K562 (cell line): ENCODE results near the gene THBS1. TPM values are rescaled to one million over a fixed set of nuclear protein-coding genes. Genes with fewer than 3 reads are reported as not detected.

Experiments used
- ATAC-seq: fragments of 200-7000 bp; cut with Tn5 transposase; 3 replicates; pipeline ENCODE4 v1.9.1; 2020; ENCODE audit warnings: moderate library complexity
- BruUV-seq: library from RNA; stranded (reverse); fragments of 400-500 nt; replicated peaks from 2 replicates; lab custom pipeline; 2021; lab: Mats Ljungman, UMichigan
- CTCF ChIA-PET: fragments of 300-600 bp; formaldehyde crosslinking; extraction: SDS; loops from one replicate; lab custom pipeline; 2021; ENCODE audit warnings: low intra/inter-chr PET ratio; lab: Yijun Ruan, JAX
- POLR2A ChIA-PET: fragments of 300-600, 350-650 bp; sonication (Branson Sonifier 250); formaldehyde crosslinking; extraction: SDS; loops from one replicate; lab custom pipeline; 2021; ENCODE audit warnings: antibody characterized with exemption, inconsistent platforms; lab: Yijun Ruan, JAX
- DNase-seq, 4 experiments: peaks; one replicate each; pipeline versions ENCODE4 v3.0.0 to v3.0.0-alpha.2; 2011 to 2018; ENCODE audit warnings: low spot score in 3 of 4, mixed read lengths in 3 of 4; ENCODE audit errors: extremely low read depth in 1 of 4
- FAIRE-seq: peaks from 2 replicates; lab custom pipeline; 2011; peaks lifted over from hg19 to GRCh38; lab: Jason Lieb, UNC
- H2AFZ ChIP-seq: 2 replicates; pipeline ENCODE4 v1.6.0; 2011; ENCODE audit warnings: low read depth, low read length, control low read depth, inconsistent platforms
- H3K27ac ChIP-seq: fragments of 200-600 bp; 3 replicates; pipeline ENCODE4 v1.8.0; 2011; ENCODE audit warnings: low read depth, mild to moderate bottlenecking, control low read depth, inconsistent platforms, low read length, moderate library complexity, mixed read lengths; ENCODE audit errors: extremely low read depth
- H3K27me3 ChIP-seq, 2 experiments: fragments of 300-600 bp in 1 of 2; 2 replicates in 1 of 2; 3 replicates in 1 of 2; pipeline versions ENCODE4 v1.6.0 to v1.8.0; 2011; ENCODE audit warnings: inconsistent platforms in 2 of 2, low read length in 2 of 2, mild to moderate bottlenecking in 1 of 2, mixed read lengths in 1 of 2, moderate library complexity in 1 of 2; ENCODE audit not compliant: control insufficient read depth in 2 of 2, insufficient read depth in 2 of 2
- H3K36me3 ChIP-seq: fragments of 300-600 bp; 3 replicates; pipeline ENCODE4 v1.8.0; 2011; ENCODE audit warnings: mild to moderate bottlenecking, low read length, inconsistent platforms; ENCODE audit not compliant: control insufficient read depth, insufficient read depth
- H3K4me1 ChIP-seq, 2 experiments: fragments of 200-600 bp in 1 of 2; replicated peaks in 1 of 2; 2 replicates in 1 of 2; 3 replicates in 1 of 2; pipeline versions ENCODE4 v1.5.1 to v1.8.0; 2011; ENCODE audit warnings: inconsistent platforms in 2 of 2, low read length in 2 of 2, mild to moderate bottlenecking in 1 of 2, mixed read lengths in 1 of 2, moderate library complexity in 1 of 2; ENCODE audit not compliant: control insufficient read depth in 2 of 2, insufficient read depth in 2 of 2
- H3K4me2 ChIP-seq: 2 replicates; pipeline ENCODE4 v1.6.1; 2011; ENCODE audit warnings: low read length, control low read depth, inconsistent platforms, mixed read lengths; ENCODE audit not compliant: insufficient read depth
- H3K4me3 ChIP-seq: fragments of 200-600 bp; sonication (generic), shearing (Covaris generic); 2 replicates; pipeline ENCODE4 v1.5.1; 2016; ENCODE audit warnings: control low read depth, inconsistent platforms
- H3K79me2 ChIP-seq: fragments of 200-600 bp; 3 replicates; pipeline ENCODE4 v1.8.0; 2011; ENCODE audit warnings: low read length, inconsistent platforms; ENCODE audit not compliant: control insufficient read depth, insufficient read depth
- H3K9ac ChIP-seq, 2 experiments: 2 replicates each; pipeline versions ENCODE4 v1.6.0 to v1.6.1; 2011; ENCODE audit warnings: low read depth in 2 of 2, low read length in 2 of 2, control low read depth in 1 of 2, inconsistent platforms in 1 of 2, mild to moderate bottlenecking in 1 of 2, mixed read lengths in 1 of 2; ENCODE audit not compliant: insufficient read depth in 1 of 2
- H3K9me1 ChIP-seq: one replicate; pipeline ENCODE4 v1.6.0; 2011; ENCODE audit warnings: inconsistent platforms, mild to moderate bottlenecking, low read length, moderate library complexity; ENCODE audit not compliant: control insufficient read depth, insufficient read depth
- H3K9me3 ChIP-seq: replicated peaks from 2 replicates; pipeline ENCODE4 v1.5.1; 2011; ENCODE audit warnings: low read depth, low read length, inconsistent platforms; ENCODE audit not compliant: control insufficient read depth, insufficient read depth
- H4K20me1 ChIP-seq: replicated peaks from 2 replicates; pipeline ENCODE4 v1.6.1; 2011; ENCODE audit warnings: low read length, inconsistent platforms, mixed read lengths; ENCODE audit not compliant: control insufficient read depth, insufficient read depth
- CBFA2T2 ChIP-seq: fragments of 450-650 bp; conservative IDR thresholded peaks from 2 replicates; pipeline ENCODE4 v1.6.1; 2017; ENCODE audit warnings: mild to moderate bottlenecking
- CEBPG ChIP-seq, 3 experiments: fragments of 200-800 bp in 1 of 3; sonication (Bioruptor generic) in 1 of 3; sonication (generic) in 1 of 3; formaldehyde crosslinking in 1 of 3; IDR thresholded peaks in 2 of 3; conservative IDR thresholded peaks in 1 of 3; 2 replicates each; pipeline versions ENCODE4 v1.6.1 to v1.8.0; 2016 to 2022; ENCODE audit warnings: missing compliant biosample characterization in 2 of 3, missing genetic modification characterization in 2 of 3, mild to moderate bottlenecking in 1 of 3, missing genetic modification reagents in 1 of 3
- PTBP1 ChIP-seq: fragments of 200-400 bp; formaldehyde crosslinking; IDR thresholded peaks from 2 replicates; pipeline ENCODE4 v1.6.1; 2017; ENCODE audit warnings: low read depth, low read length
- XRCC3 ChIP-seq: fragments of 450-650 bp; IDR thresholded peaks from 2 replicates; pipeline ENCODE4 v1.6.1; 2017; ENCODE audit warnings: mild to moderate bottlenecking, moderate library complexity
- ZC3H8 ChIP-seq: fragments of 450-650 bp; IDR thresholded peaks from 2 replicates; pipeline ENCODE4 v1.6.1; 2017
- ZNF778 ChIP-seq: fragments of 450-650 bp; formaldehyde crosslinking; IDR thresholded peaks from 2 replicates; pipeline ENCODE4 v1.4.0; 2020; ENCODE audit warnings: mild to moderate bottlenecking, moderate library complexity
- ZNF785 ChIP-seq: fragments of 250-450 bp; sonication (Bioruptor Pico); IDR thresholded peaks from 2 replicates; pipeline ENCODE4 v1.4.0; 2020; ENCODE audit warnings: mild to moderate bottlenecking
- ZSCAN29 ChIP-seq: fragments of 450-650 bp; IDR thresholded peaks from 2 replicates; pipeline ENCODE4 v1.6.1; 2017
- WGBS: fragments of 100-300 bp; shearing (Covaris generic); methylation state at CpG from one replicate; pipeline ENCODE4 v1.1.6; 2016; ENCODE audit warnings: low coverage, mixed read lengths; ENCODE audit not compliant: insufficient coverage; ENCODE audit errors: missing lambda C conversion rate; 5-methylcytosine and 5-hydroxymethylcytosine counted together
- in situ Hi-C: fragments of 300-500 bp; cut with MboI; formaldehyde crosslinking; loops from 4 replicates; pipeline ENCODE4 v1.15.0; 2018; ENCODE audit warnings: inconsistent platforms, mixed read lengths
- intact Hi-C: fragments of 100-400 bp; cut with micrococcal nuclease; formaldehyde crosslinking; loops from 2 replicates; pipeline ENCODE4 v1.14.2; 2022
- polyA plus RNA-seq, 8 experiments: library from polyadenylated mRNA; depleted of rRNA in 4 of 8; stranded (reverse) in 5 of 8; unstranded in 3 of 8; fragments of >200 nt; fragmentation: Nextera tagmentation in 2 of 8; fragmentation: Illumina TruSeq in 1 of 8; extraction: Ambion mirVana in 2 of 8; extraction: Trizol in 1 of 8; gene quantifications; 2 replicates each; pipeline versions ENCODE4 v1.2.1 to v1.2.3, GENCODE V29; 2011 to 2014; ENCODE audit warnings: inconsistent platforms in 1 of 8, missing spikeins in 1 of 8
- total RNA-seq, 7 experiments: library from RNA; depleted of rRNA in 6 of 7; stranded (reverse); fragments of >200 nt in 6 of 7; fragmentation: Illumina TruSeq in 2 of 7; extraction: Trizol in 2 of 7; gene quantifications; 2 replicates each; pipeline versions ENCODE4 v1.2.1 to v1.2.3, GENCODE V29; 2011 to 2021; ENCODE audit warnings: low replicate concordance in 1 of 7
- TF ChIP-seq, protein P1 (sequence below): fragments of 450-650 bp; IDR thresholded peaks from 2 replicates; pipeline ENCODE4 v1.6.1; 2016; ENCODE audit warnings: mild to moderate bottlenecking, moderate library complexity
- TF ChIP-seq, protein P2 (sequence below): fragments of 250-450 bp; sonication (Bioruptor Pico); IDR thresholded peaks from 2 replicates; pipeline ENCODE4 v1.8.0; 2021; ENCODE audit warnings: borderline replicate concordance, mild to moderate bottlenecking, moderate library complexity; ENCODE audit not compliant: poor library complexity, severe bottlenecking

The THBS1 gene
- total and polyA plus RNA-seq, 9 of the 15 experiments (the other 6 are each of a cell fraction or from before 2014, with no cell fraction given), result 0.04 to 1.3 (median 0.40) TPM

DNA sequence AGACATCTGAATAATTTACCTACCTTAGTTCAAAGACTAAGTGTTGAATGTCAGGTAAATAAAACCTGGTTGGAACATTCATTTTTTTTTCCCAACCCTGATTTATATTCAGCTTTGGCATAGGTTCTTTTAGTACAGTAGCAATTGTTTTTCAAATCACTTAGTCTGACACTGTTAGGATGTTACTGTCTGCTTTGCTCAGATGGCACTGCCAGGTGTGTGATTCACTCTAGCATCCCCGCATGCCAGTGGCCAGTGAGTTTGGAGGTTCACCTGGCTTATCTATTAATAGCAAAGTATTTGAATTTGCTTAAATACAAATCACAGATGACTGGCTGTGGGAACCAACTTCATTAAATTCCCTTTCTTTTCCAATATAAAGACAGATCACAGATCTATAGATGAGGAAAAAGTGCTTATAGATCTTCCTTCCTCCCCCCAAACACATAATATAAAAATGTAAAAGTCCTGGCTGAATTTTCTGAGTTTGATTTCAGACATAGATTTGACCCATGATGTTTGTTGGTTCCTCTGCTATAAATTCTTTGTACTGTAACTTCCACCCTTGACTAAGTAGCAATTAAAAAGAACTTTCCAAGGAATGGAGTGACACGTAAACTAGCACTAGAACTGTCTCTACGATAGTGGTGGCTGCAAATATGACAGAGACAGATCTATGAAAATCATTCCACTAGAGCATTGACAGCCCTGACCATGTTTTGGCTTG, 3.9 kb downstream of the THBS1 start:
- ATAC-seq (no peak), FAIRE-seq (no peak), DNase-seq (no peak)
- Histone ChIP-seq H3K4me2 (no peak overlapping the region), H3K9me1 (no peaks in the 10 kb centered on the region), H3K27me3 (peaks cover 43 to 75% of the 10 kb centered on the region in 2 experiments), H3K4me1 (peaks cover 0 to 12% of the 10 kb centered on the region in 2 experiments; a peak in 2 of 5 replicates), H4K20me1 (0 out of 2 replicates have a peak, but pooled peaks cover 3% of the 10 kb centered on the region), H3K27ac (no peak overlapping the region), H3K79me2 (no peaks in the 10 kb centered on the region), H3K9me3 (peaks cover 3% of the 10 kb centered on the region; the same call in 1 of the 2 replicates), H3K9ac (no peak overlapping the region), H3K4me3 (no peak overlapping the region), H3K36me3 (no peaks in the 10 kb centered on the region), H2AFZ (no peak overlapping the region)
- CTCF ChIA-PET, result no interaction called here
- 0% methylated on average over 3 of the region's 3 CpGs for WGBS
- BruUV-seq, result no TSS peak
- intact Hi-C loops (loop anchor here (5.0 to 10.0 kb wide), 3 partner anchors 190 to 880 kb away; no protein-coding TSS in a partner anchor), in situ Hi-C loops (loop anchor here (25.0 kb wide), 1 partner anchor 773 kb away; no protein-coding TSS in a partner anchor)
- POLR2A ChIA-PET, result interaction anchor here (0.6 kb wide), 1 partner anchor 441 kb away, joined by 4 read pairs; no protein-coding TSS in a partner anchor
- TF ChIP-seq XRCC3 (no peak), PTBP1 (no peak), CBFA2T2 (no peak), ZNF785 (no peak), ZNF778 (CRISPR knock-in tag) (no peak), ZC3H8 (no peak), CEBPG (CRISPR knock-in tag; IDR thresholded peaks at IDR 0.05) (no peak), CEBPG (tag; conservative IDR thresholded peaks at IDR 0.05 in 1 of 2, IDR thresholded peaks at IDR 0.05 in 1 of 2) (no peak), ZSCAN29 (no peak)
- TF ChIP-seq, protein P1, sequence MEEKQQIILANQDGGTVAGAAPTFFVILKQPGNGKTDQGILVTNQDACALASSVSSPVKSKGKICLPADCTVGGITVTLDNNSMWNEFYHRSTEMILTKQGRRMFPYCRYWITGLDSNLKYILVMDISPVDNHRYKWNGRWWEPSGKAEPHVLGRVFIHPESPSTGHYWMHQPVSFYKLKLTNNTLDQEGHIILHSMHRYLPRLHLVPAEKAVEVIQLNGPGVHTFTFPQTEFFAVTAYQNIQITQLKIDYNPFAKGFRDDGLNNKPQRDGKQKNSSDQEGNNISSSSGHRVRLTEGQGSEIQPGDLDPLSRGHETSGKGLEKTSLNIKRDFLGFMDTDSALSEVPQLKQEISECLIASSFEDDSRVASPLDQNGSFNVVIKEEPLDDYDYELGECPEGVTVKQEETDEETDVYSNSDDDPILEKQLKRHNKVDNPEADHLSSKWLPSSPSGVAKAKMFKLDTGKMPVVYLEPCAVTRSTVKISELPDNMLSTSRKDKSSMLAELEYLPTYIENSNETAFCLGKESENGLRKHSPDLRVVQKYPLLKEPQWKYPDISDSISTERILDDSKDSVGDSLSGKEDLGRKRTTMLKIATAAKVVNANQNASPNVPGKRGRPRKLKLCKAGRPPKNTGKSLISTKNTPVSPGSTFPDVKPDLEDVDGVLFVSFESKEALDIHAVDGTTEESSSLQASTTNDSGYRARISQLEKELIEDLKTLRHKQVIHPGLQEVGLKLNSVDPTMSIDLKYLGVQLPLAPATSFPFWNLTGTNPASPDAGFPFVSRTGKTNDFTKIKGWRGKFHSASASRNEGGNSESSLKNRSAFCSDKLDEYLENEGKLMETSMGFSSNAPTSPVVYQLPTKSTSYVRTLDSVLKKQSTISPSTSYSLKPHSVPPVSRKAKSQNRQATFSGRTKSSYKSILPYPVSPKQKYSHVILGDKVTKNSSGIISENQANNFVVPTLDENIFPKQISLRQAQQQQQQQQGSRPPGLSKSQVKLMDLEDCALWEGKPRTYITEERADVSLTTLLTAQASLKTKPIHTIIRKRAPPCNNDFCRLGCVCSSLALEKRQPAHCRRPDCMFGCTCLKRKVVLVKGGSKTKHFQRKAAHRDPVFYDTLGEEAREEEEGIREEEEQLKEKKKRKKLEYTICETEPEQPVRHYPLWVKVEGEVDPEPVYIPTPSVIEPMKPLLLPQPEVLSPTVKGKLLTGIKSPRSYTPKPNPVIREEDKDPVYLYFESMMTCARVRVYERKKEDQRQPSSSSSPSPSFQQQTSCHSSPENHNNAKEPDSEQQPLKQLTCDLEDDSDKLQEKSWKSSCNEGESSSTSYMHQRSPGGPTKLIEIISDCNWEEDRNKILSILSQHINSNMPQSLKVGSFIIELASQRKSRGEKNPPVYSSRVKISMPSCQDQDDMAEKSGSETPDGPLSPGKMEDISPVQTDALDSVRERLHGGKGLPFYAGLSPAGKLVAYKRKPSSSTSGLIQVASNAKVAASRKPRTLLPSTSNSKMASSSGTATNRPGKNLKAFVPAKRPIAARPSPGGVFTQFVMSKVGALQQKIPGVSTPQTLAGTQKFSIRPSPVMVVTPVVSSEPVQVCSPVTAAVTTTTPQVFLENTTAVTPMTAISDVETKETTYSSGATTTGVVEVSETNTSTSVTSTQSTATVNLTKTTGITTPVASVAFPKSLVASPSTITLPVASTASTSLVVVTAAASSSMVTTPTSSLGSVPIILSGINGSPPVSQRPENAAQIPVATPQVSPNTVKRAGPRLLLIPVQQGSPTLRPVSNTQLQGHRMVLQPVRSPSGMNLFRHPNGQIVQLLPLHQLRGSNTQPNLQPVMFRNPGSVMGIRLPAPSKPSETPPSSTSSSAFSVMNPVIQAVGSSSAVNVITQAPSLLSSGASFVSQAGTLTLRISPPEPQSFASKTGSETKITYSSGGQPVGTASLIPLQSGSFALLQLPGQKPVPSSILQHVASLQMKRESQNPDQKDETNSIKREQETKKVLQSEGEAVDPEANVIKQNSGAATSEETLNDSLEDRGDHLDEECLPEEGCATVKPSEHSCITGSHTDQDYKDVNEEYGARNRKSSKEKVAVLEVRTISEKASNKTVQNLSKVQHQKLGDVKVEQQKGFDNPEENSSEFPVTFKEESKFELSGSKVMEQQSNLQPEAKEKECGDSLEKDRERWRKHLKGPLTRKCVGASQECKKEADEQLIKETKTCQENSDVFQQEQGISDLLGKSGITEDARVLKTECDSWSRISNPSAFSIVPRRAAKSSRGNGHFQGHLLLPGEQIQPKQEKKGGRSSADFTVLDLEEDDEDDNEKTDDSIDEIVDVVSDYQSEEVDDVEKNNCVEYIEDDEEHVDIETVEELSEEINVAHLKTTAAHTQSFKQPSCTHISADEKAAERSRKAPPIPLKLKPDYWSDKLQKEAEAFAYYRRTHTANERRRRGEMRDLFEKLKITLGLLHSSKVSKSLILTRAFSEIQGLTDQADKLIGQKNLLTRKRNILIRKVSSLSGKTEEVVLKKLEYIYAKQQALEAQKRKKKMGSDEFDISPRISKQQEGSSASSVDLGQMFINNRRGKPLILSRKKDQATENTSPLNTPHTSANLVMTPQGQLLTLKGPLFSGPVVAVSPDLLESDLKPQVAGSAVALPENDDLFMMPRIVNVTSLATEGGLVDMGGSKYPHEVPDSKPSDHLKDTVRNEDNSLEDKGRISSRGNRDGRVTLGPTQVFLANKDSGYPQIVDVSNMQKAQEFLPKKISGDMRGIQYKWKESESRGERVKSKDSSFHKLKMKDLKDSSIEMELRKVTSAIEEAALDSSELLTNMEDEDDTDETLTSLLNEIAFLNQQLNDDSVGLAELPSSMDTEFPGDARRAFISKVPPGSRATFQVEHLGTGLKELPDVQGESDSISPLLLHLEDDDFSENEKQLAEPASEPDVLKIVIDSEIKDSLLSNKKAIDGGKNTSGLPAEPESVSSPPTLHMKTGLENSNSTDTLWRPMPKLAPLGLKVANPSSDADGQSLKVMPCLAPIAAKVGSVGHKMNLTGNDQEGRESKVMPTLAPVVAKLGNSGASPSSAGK, result no peak
- TF ChIP-seq, protein P2, sequence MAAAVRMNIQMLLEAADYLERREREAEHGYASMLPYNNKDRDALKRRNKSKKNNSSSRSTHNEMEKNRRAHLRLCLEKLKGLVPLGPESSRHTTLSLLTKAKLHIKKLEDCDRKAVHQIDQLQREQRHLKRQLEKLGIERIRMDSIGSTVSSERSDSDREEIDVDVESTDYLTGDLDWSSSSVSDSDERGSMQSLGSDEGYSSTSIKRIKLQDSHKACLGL, result no peak
